CD4-positive, alpha-beta T cell (primary cell): ENCODE results near the gene P3R3URF. TPM values are rescaled to one million over a fixed set of nuclear protein-coding genes. Genes with fewer than 3 reads are reported as not detected.

Experiments
- ATAC-seq: fragments of 200-7000 bp; cut with Tn5 transposase; one replicate; pipeline ENCODE4 v1.10.0; 2022; ENCODE audit warnings: mild to moderate bottlenecking; ENCODE audit not compliant: poor library complexity
- CTCF ChIA-PET: fragments of 350-600 bp; sonication (Branson Sonifier 250); formaldehyde crosslinking; loops from one replicate; lab custom pipeline; 2021; ENCODE audit warnings: antibody characterized with exemption, inconsistent platforms; lab: Charles Lee
- POLR2A ChIA-PET: fragments of 350-600 bp; sonication (Branson Sonifier 250); formaldehyde crosslinking; loops from one replicate; lab custom pipeline; 2021; ENCODE audit warnings: antibody characterized with exemption, inconsistent platforms; lab: Charles Lee
- DNase-seq, 14 experiments: peaks; one replicate each; pipeline ENCODE4 v3.0.0-alpha.2; 2013 to 2020; ENCODE audit warnings: mixed read lengths in 2 of 14
- H3K27ac ChIP-seq, 2 donors: one replicate each; pipeline versions ENCODE4 v1.5.1 to v1.7.0; 2013; ENCODE audit warnings: low read length in 2 of 2, low read depth in 1 of 2, mild to moderate bottlenecking in 1 of 2
- H3K27me3 ChIP-seq, 2 experiments: 1 replicate in 1 of 2; 2 replicates in 1 of 2; pipeline versions ENCODE4 v1.6.1 to v1.7.0; 2013; ENCODE audit warnings: low read length in 2 of 2, control low read depth in 1 of 2, mild to moderate bottlenecking in 1 of 2, moderate library complexity in 1 of 2; ENCODE audit not compliant: insufficient read depth in 2 of 2, control insufficient read depth in 1 of 2
- H3K36me3 ChIP-seq: one replicate; pipeline ENCODE4 v1.6.1; 2013; ENCODE audit warnings: low read length, control low read depth; ENCODE audit not compliant: insufficient read depth
- H3K4me1 ChIP-seq: one replicate; pipeline ENCODE4 v1.6.1; 2013; ENCODE audit warnings: low read length, control low read depth; ENCODE audit not compliant: insufficient read depth
- H3K4me3 ChIP-seq: one replicate; pipeline ENCODE4 v1.5.1; 2013; ENCODE audit warnings: mild to moderate bottlenecking, low read length, moderate library complexity
- H3K9me3 ChIP-seq, 2 experiments: 1 replicate in 1 of 2; 2 replicates in 1 of 2; pipeline versions ENCODE4 v1.6.1 to v1.7.0; 2013; ENCODE audit warnings: low read length in 2 of 2, mild to moderate bottlenecking in 2 of 2, control low read depth in 1 of 2, moderate library complexity in 1 of 2; ENCODE audit not compliant: control insufficient read depth in 1 of 2, insufficient read depth in 1 of 2
- H3K27ac Mint-ChIP-seq: one replicate; pipeline ENCODE4 v1.8.0; 2020; ENCODE audit warnings: mixed read lengths
- H3K27me3 Mint-ChIP-seq: one replicate; pipeline ENCODE4 v1.8.0; 2021; ENCODE audit warnings: mixed read lengths
- H3K36me3 Mint-ChIP-seq: one replicate; pipeline ENCODE4 v1.8.0; 2021; ENCODE audit warnings: low read depth, mixed read lengths
- H3K4me1 Mint-ChIP-seq: one replicate; pipeline ENCODE4 v1.8.0; 2021; ENCODE audit warnings: low read depth, mixed read lengths
- H3K4me3 Mint-ChIP-seq: one replicate; pipeline ENCODE4 v1.8.0; 2020; ENCODE audit warnings: mild to moderate bottlenecking, mixed read lengths
- H3K9me3 Mint-ChIP-seq: one replicate; pipeline ENCODE4 v1.8.0; 2020; ENCODE audit warnings: mixed read lengths
- intact Hi-C, 2 experiments: fragments of 100-400 bp; cut with DNase I in 1 of 2; cut with micrococcal nuclease in 1 of 2; formaldehyde crosslinking; loops; one replicate each; pipeline versions ENCODE4 v1.15.1 to v1.9.0; 2023 to 2025; cut with DNase I, micrococcal nuclease
- total RNA-seq, 174 experiments: library from RNA in 2 of 174; stranded (reverse) in 2 of 174; gene quantifications; one replicate each; pipeline ENCODE4 v1.2.3 and lab custom pipeline; 2021 to 2026
- TF ChIP-seq, protein P1 (sequence below): fragments of 200-600 bp; IDR thresholded peaks from one replicate; pipeline ENCODE4 v1.8.0; 2022; ENCODE audit warnings: antibody characterized with exemption, mild to moderate bottlenecking

Gene P3R3URF
- total RNA-seq, 2 experiments from 2014 or later = not detected

DNA sequence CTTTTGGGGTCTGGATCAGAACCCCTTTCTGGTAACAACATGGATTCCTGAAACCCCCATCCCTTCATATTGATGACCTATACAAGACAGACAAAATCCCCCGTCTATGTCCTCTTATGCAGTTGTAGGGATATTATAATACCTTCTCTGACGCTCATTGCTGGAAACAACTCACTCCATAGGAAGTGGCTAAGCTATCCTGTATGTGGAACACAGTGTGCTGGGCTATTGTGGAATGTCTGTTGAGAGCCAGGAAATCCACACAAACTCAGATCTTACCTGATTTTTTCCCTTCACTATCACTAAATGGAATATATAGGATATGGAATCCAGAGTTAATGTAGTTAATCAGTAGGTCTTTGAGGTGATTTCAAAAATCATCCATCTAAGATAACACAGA is 26.2 kb downstream of the P3R3URF start:
- Histone ChIP-seq H3K9me3 (no peaks in the 10 kb centered on the region), H3K27me3 (no peaks in the 10 kb centered on the region), H3K4me3 (no peak overlapping the region), H3K36me3 (no peaks in the 10 kb centered on the region), H3K4me1 (no peaks in the 10 kb centered on the region), H3K27ac (no peak overlapping the region)
- POLR2A ChIA-PET = no interaction called here
- Mint-ChIP-seq H3K27me3 (no peaks in the 10 kb centered on the region), H3K27ac (no peak overlapping the region), H3K4me3 (no peak overlapping the region), H3K4me1 (no peaks in the 10 kb centered on the region), H3K36me3 (no peaks in the 10 kb centered on the region), H3K9me3 (no peaks in the 10 kb centered on the region)
- CTCF ChIA-PET = no interaction called here
- TF ChIP-seq, protein P1, sequence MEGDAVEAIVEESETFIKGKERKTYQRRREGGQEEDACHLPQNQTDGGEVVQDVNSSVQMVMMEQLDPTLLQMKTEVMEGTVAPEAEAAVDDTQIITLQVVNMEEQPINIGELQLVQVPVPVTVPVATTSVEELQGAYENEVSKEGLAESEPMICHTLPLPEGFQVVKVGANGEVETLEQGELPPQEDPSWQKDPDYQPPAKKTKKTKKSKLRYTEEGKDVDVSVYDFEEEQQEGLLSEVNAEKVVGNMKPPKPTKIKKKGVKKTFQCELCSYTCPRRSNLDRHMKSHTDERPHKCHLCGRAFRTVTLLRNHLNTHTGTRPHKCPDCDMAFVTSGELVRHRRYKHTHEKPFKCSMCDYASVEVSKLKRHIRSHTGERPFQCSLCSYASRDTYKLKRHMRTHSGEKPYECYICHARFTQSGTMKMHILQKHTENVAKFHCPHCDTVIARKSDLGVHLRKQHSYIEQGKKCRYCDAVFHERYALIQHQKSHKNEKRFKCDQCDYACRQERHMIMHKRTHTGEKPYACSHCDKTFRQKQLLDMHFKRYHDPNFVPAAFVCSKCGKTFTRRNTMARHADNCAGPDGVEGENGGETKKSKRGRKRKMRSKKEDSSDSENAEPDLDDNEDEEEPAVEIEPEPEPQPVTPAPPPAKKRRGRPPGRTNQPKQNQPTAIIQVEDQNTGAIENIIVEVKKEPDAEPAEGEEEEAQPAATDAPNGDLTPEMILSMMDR = no peak
- ATAC-seq (no peak), DNase-seq (no peak)
- intact Hi-C loops = no loop called here

DNA sequence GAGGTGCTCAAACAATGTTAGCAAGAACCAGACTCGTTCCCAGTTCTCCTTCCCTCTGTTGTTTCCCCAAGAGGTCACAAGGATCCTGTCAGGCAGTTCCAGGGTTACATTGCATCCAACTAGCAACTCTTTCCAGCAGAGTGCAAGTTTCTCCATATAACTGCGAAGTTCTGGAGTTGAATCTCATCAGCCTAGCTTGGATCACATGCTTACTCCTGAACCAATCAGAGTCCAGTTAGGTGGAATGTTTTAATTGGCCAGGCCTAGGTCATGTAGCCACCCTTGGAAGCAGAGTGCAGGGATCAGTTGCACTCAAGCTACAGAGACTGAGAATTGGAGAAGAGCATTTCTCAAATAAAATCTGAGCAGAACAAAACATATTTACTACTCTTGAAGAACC is 28.0 kb downstream of the P3R3URF start:
- TF ChIP-seq, protein P1 = no peak
- no peaks in the 10 kb centered on the region for H3K4me1 Mint-ChIP-seq
- intact Hi-C loops = no loop called here

DNA sequence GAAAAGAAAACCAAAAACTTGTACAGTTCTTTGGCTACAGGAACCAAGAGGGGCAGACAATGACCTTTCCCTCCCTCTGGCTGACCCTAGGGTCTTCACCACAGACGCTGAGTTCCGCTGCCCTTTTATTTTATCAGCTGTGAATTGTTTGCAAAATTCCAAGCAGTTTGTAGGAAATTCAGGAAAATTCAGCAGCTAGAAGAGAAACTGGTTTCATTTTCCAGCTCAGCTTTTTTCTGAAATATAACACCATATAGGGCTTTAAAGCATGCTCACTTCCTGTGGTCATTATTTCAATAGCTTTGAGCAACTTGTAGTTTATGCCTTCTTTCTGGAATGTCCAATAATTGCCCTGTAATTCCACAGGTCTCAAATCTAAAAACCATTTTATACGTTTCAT is 38.4 kb downstream of the P3R3URF start:
- Mint-ChIP-seq H3K4me3 (no peak overlapping the region), H3K9me3 (no peaks in the 10 kb centered on the region), H3K27ac (no peak overlapping the region), H3K4me1 (peaks cover 11% of the 10 kb centered on the region), H3K36me3 (no peaks in the 10 kb centered on the region), H3K27me3 (peaks cover 21% of the 10 kb centered on the region)
- ChIA-PET CTCF (no interaction called here), POLR2A (interaction anchor here (1.0 kb wide), 1 partner anchor 30 kb away, joined by 4 read pairs; no protein-coding TSS in a partner anchor)
- Histone ChIP-seq H3K27me3 (no peaks in the 10 kb centered on the region), H3K4me3 (no peak overlapping the region), H3K9me3 (no peaks in the 10 kb centered on the region), H3K27ac (no peak overlapping the region), H3K36me3 (no peaks in the 10 kb centered on the region), H3K4me1 (peaks cover 8% of the 10 kb centered on the region)
- TF ChIP-seq, protein P1 = no peak
- DNase-seq (no peak), ATAC-seq (no peak)
- intact Hi-C loops = no loop called here

More for the DNA sequence above, 28.0 kb downstream of the P3R3URF start:
- CTCF ChIA-PET = no interaction called here
- Histone ChIP-seq H3K4me3 (no peak overlapping the region), H3K4me1 (no peaks in the 10 kb centered on the region), H3K36me3 (no peaks in the 10 kb centered on the region), H3K27me3 (no peaks in the 10 kb centered on the region), H3K27ac (no peak overlapping the region), H3K9me3 (no peaks in the 10 kb centered on the region)
- H3K9me3 Mint-ChIP-seq = no peaks in the 10 kb centered on the region
- H3K27me3 Mint-ChIP-seq = no peaks in the 10 kb centered on the region
- H3K27ac Mint-ChIP-seq = no peak overlapping the region
- no peaks in the 10 kb centered on the region for H3K36me3 Mint-ChIP-seq
- DNase-seq (no peak), ATAC-seq (no peak)
- no peak overlapping the region for H3K4me3 Mint-ChIP-seq
- POLR2A ChIA-PET = interaction anchor here (1.2 kb wide), 1 partner anchor 19 kb away, joined by 3 read pairs; no protein-coding TSS in a partner anchor
